Stimulated activated CD4-positive, alpha-beta T cell treated with anti-CD3 and anti-CD28 coated beads, Interleukin-2, amount 100 ng/mL, for 48 hours (primary cell): ENCODE results near the gene ANKH.

ENCODE experiments used
- DNase-seq, 2 donors: peaks; one replicate each; pipeline ENCODE4 v3.0.0-alpha.2; 2020

ANKH gene

GRCh38 chr5:14710313-14710994 is 161.1 kb downstream of the ANKH start:
- DNase-seq: no peak

- no peak for DNase-seq
These were observed 163.0 kb downstream of the ANKH start for GRCh38 chr5:14708551-14708950.

- DNase-seq: no peak
These were observed 163.7 kb downstream of the ANKH start for GRCh38 chr5:14707811-14708390.

- no peak for DNase-seq
These were observed 165.0 kb downstream of the ANKH start for GRCh38 chr5:14706615-14707021.

- no peak for DNase-seq
These were observed 166.0 kb downstream of the ANKH start for GRCh38 chr5:14705556-14705955.

- no peak for DNase-seq
These were observed 169.2 kb downstream of the ANKH start for GRCh38 chr5:14702238-14702839.

- DNase-seq: no peak
These were observed 170.0 kb downstream of the ANKH start for GRCh38 chr5:14701556-14701955.

GRCh38 chr5:14700478-14701436 is 170.8 kb downstream of the ANKH start:
- no peak for DNase-seq

GRCh38 chr5:14699807-14700400 is 171.7 kb downstream of the ANKH start:
- DNase-seq: no peak

GRCh38 chr5:14699159-14699558 is 172.4 kb downstream of the ANKH start:
- DNase-seq: no peak

- DNase-seq: no peak
These were observed 173.1 kb downstream of the ANKH start for GRCh38 chr5:14698495-14698894.

- no peak for DNase-seq
These were observed 174.7 kb downstream of the ANKH start for GRCh38 chr5:14696851-14697250.

- no peak for DNase-seq
These were observed 175.5 kb downstream of the ANKH start for GRCh38 chr5:14696057-14696456.

GRCh38 chr5:14695152-14695551 is 176.4 kb downstream of the ANKH start:
- DNase-seq: no peak

- DNase-seq: no peak
These were observed 178.5 kb downstream of the ANKH start for GRCh38 chr5:14693070-14693469.

- DNase-seq: no peak
These were observed 184.4 kb downstream of the ANKH start for GRCh38 chr5:14687023-14687665.

- DNase-seq: no peak
These were observed 185.1 kb downstream of the ANKH start for GRCh38 chr5:14686517-14686916.

- no peak for DNase-seq
These were observed 185.8 kb downstream of the ANKH start for GRCh38 chr5:14685757-14686156.

- no peak for DNase-seq
These were observed 186.8 kb downstream of the ANKH start for GRCh38 chr5:14684757-14685156.

- DNase-seq: no peak
These were observed 187.6 kb downstream of the ANKH start for GRCh38 chr5:14683906-14684455.

GRCh38 chr5:14681236-14681752 is 190.3 kb downstream of the ANKH start:
- no peak for DNase-seq

GRCh38 chr5:14679595-14679994 is 192.0 kb downstream of the ANKH start:
- no peak for DNase-seq
